ENCODE results near the gene ZKSCAN5.
"Not testable (repeated sequence)": the region's sequence is repeated elsewhere in the genome, so short reads cannot be mapped to it uniquely, and the experiment has no call there.

Gene ZKSCAN5

GRCh38 chr7:99498546-99498944, 5.9 kb upstream of the ZKSCAN5 start:
- DNase-seq: no peak

DNA sequence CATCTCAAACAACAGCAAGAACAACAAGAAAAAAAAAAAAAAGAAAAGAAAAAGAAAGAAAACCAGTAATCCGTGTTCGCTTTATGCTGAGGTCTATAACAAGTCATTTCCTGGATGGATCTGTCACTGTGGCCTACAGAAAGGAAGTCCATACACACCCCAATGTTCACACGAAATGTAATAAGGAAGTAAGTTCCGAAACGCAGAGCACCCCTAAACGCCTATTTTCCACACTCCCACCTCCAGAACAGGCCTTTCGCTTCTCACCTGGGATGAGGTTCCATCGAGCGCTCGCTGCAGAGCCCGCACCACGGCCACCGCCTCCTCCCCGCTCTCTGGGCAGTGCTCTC, 5.1 kb upstream of the ZKSCAN5 start:
- DNase-seq: no peak

- peak; percentile 86 for DNase-seq
Measured at GRCh38 chr7:99499721-99500636, 4.5 kb upstream of the ZKSCAN5 start, which contains the start of gene ZNF394. TSS of gene ZNF394 (minus strand) at chr7:99500281. CDS start at chr7:99500093, 188 bp downstream.

DNA sequence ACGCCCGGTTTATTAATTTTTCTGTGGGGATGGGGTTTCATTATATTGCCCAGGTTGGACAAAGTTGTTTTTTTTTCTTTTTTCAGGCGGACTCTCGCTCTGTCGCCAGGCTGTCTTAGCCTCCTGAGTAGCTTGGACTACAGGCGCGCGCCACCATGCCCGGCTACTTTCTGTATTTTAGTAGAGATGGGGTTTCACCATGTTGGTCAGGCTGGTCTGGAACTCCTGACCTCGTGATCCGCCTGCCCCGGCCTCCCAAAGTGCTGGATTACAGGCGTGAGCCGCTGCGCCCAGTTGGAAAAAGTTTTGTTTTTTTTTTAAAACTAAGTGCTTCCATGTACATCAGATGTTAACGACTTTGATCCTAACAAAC, 3.8 kb upstream of the ZKSCAN5 start:
- no peak for DNase-seq

GRCh38 chr7:99501236-99501635, 3.2 kb upstream of the ZKSCAN5 start:
- not testable (repeated sequence) for DNase-seq

DNA sequence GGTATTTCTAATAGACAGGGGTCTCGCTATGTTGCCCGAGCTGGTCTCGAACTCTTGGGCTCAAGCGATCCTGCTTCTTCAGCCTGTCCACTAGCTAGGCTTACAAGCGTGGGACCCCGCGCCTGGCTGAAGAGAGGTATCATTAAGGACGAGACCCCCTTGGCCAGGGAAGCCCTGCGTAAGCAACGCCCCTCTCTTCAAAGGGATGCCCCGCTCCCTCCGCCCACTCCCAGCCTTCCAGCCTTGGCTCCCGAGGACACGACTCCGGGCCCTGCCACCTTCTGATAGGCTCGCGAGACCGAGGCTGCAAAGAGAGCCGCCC, 220 bp upstream of the ZKSCAN5 start:
- no peak for DNase-seq

- DNase-seq: no peak
Measured at GRCh38 chr7:99505324-99505662, 831 bp downstream of the ZKSCAN5 start.

- DNase-seq: no peak
Measured at GRCh38 chr7:99514050-99514449, 9.6 kb downstream of the ZKSCAN5 start.

DNA sequence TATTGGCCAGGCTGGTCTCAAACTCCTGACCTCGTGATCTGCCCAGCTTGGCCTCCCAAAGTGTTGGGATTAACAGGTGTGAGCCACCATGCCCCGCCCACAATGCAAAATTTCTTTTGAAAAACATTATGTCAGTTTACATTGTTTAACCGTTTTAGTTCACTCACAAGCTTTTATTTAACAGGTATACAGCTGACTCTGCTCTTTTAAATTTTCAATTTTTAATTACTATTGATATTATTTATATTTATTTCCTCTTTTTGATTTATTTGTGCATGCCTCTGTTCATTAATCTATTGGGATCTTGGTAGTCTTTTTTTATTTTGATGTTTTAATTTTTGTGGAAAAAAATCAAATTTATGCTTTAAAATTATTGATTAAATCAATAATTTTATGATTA, 16.9 kb downstream of the ZKSCAN5 start:
- DNase-seq: no peak

DNA sequence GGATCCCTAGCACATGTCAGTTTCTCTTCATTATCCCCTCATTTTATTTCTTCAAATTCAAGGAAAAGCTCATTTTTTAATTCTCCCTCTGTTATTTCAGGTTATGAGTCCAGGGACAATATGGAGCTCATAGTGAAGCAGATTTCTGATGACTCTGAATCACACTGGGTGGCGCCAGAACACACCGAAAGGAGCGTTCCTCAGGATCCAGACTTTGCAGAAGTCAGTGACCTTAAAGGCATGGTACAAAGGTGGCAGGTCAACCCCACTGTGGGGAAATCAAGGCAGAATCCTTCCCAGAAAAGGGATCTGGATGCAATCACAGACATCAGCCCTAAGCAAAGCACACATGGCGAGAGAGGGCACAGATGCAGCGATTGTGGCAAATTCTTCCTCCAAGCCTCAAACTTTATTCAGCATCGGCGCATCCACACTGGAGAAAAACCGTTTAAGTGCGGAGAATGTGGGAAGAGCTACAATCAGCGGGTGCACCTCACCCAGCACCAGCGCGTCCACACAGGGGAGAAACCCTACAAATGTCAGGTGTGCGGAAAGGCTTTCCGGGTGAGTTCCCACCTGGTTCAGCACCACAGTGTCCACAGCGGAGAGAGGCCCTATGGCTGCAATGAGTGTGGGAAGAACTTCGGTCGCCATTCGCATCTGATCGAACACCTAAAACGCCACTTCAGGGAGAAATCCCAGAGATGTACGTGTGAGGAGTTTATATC, 21.4 kb downstream of the ZKSCAN5 start:
- DNase-seq: no peak

DNA sequence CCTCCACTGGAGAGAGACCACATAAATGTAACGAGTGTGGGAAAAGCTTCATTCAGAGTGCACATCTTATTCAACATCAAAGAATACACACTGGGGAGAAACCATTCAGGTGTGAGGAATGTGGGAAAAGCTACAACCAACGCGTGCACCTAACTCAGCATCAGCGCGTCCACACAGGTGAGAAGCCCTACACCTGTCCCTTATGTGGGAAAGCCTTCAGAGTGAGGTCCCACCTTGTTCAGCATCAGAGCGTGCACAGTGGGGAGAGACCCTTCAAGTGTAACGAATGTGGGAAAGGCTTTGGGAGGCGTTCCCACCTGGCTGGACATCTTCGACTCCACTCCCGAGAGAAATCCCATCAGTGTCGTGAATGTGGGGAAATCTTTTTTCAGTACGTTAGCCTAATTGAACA, 26.9 kb downstream of the ZKSCAN5 start:
- DNase-seq: no peak

DNA sequence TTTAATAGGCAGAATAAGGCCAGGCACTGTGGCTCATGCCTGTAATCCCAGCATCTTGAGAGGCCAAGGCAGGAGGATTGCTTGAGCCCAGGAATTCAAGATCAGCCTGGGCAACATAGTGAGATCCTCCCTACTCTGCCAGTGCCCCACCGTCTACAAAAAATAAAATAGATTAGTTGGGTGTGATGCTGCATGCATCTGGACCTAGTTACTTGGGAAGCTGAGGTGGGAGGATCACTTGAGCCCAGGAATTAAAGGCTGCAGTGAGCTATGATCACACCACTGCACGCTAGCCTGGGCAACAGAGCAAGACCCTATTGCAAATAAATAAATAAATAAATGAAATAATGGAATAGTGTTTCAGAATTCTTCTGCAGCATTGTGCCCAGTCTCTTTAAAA, 31.2 kb downstream of the ZKSCAN5 start:
- no peak for DNase-seq

GRCh38 chr7:99539213-99539811, 34.9 kb downstream of the ZKSCAN5 start:
- no peak for DNase-seq

DNA sequence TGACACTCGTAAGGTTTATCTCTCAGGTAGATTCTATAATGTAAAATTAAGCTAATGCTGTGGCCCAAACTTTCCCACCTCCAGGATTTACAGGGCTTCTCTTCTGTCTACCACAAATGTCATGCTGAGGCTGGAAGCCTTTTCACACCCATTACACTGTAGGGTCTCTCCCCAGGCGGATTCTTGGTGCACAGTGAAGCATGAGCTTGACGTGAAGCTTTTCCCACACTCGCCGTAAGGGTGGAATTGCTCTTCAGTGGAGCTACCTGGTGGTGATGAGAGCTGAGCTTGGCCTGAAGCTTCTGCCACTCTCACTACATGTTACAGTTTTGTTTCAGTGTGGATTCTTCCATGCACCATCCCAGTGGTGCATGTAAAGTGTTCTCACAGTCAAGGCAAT, 36.1 kb downstream of the ZKSCAN5 start:
- no peak for DNase-seq

DNA sequence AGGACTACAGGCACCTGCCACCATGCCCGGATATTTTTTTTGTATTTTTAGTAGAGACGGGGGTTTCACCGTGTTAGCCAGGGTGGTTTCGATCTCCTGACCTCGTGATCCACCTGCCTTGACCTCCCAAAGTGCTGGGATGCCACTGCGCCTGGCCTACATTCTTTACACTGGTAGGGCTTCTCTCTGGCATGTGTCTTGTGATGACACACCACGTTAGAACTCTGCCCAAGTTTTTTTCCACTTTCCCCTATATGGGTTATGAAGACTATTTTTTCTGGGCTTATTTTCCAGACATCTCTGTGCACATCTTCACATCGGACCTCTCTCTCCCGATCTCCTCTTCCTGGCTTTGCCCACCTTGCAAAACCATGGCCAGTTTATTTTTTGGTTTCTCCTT, 36.8 kb downstream of the ZKSCAN5 start:
- DNase-seq: no peak

- DNase-seq: no peak
Measured at GRCh38 chr7:99543081-99543671, 38.7 kb downstream of the ZKSCAN5 start.

DNA sequence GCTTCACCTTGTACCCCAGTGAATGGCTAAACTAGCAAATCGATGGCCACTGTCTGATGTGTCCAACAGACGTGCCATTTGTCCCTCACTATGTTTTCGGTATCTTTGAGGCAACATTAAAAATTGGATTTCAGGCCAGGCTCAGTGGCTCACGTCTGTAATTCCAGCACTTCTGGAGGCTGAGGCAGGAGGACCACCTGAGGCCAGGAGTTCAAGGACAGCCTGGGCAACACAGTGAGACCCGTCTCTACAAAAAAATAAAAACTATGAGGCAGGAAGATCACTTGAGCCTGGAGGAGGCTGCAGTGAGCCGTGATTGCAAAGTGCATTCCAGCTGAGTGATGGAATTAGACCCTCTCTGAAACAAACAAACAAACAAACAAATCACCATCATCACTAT, 39.5 kb downstream of the ZKSCAN5 start:
- no peak for DNase-seq

GRCh38 chr7:99545308-99545707, 40.8 kb downstream of the ZKSCAN5 start:
- not testable (repeated sequence) for DNase-seq

DNA sequence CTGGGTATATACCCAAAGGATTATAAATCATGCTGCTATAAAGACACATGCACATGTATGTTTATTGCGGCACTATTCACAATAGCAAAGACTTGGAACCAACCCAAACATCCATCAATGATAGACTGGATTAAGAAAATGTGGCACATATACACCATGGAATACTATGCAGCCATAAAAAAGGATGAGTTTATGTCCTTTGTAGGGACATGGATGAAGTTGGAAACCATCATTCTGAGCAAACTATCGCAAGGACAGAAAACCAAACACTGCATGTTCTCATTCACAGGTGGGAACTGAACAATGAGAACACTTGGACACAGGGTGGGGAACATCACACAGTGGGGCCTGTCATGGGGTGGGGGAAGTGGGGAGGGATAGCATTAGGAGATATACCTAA, 45.1 kb downstream of the ZKSCAN5 start:
- DNase-seq: not testable (repeated sequence)

- no peak for DNase-seq
Measured at GRCh38 chr7:99551334-99551733, 46.9 kb downstream of the ZKSCAN5 start.

- peak; percentile 81 for DNase-seq
Measured at GRCh38 chr7:99551767-99552463, 47.5 kb downstream of the ZKSCAN5 start, which contains the start of gene FAM200A. TSS of gene FAM200A (minus strand) at chr7:99552114. CDS start at chr7:99548407, 3,707 bp downstream.

DNA sequence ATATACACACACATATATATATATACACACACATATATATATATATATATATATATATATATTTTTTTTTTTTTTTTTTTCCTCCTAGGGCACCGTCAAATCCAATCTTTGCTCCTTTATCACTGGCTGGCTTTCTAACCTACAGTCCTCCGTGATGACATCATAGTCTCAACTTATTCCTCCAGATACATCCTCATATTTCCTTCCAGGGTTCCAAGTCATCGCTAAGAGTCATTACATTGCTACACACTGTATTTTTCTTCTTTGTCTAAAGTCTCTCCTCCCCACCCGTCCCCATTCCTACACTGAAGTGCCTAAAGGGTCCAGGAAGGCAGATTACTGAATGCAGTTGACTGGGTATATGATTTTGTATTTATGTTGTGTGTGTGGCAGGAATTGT, 48.6 kb downstream of the ZKSCAN5 start:
- DNase-seq: no peak

DNA sequence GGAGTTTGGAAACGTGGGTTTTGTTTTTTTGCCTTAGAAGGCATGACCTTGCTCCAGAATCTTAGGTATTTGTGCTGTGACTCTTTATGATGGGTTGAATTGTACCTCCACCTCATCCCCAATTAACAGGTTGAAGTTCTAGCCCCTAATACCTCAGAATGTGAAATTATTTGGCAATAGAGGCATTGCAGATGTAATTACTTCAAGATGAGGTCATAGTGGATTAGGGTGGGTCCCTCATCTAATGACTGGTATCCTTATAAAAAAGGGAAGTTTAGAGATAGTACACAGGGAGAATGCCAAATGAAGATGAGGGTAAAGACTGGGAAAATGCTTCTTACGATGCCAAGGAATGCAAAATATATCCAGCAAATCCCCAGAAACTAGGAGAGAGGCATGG, 50.5 kb downstream of the ZKSCAN5 start:
- no peak for DNase-seq
